ENCODE results near the gene EMC6.
"Not testable (repeated sequence)": the region's sequence is repeated elsewhere in the genome, so short reads cannot be mapped to it uniquely, and the experiment has no call there.

Gene EMC6

GRCh38 chr17:3695723-3696411 is 27.3 kb downstream of the EMC6 start, which contains the start of gene P2RX5:
Gene P2RX5 (minus strand): TSS chr17:3696155. CDS start chr17:3696005, 150 bp downstream.
- Mint-ChIP-seq H3K36me3 (peaks cover 8% of the 10 kb centered on the region), H3K4me1 (peaks cover 34% of the 10 kb centered on the region), H3K27ac (peak within 1 kb of the TSS; percentile 91), H3K27me3 (peaks cover 4% of the 10 kb centered on the region), H3K4me3 (peak within 1 kb of the TSS; percentile 88), H3K9me3 (no peaks in the 10 kb centered on the region)
- peak; percentile 62 for DNase-seq
- CTCF ChIA-PET: interaction anchor here (0.6 to 1.2 kb wide), 8 partner anchors 12 to 42 kb away, joined by 3 to 5 read pairs (median 3); partner anchors contain the start of gene HASPIN

- CTCF ChIA-PET: interaction anchor here (1.1 kb wide), 1 partner anchor 26 kb away, joined by 3 read pairs; no protein-coding TSS in a partner anchor
- Mint-ChIP-seq H3K36me3 (peaks cover 7% of the 10 kb centered on the region), H3K4me3 (no peak overlapping the region), H3K27me3 (peaks cover 4% of the 10 kb centered on the region), H3K9me3 (no peaks in the 10 kb centered on the region), H3K27ac (no peak overlapping the region), H3K4me1 (peaks cover 33% of the 10 kb centered on the region)
- DNase-seq: no peak
Measured at GRCh38 chr17:3697103-3697476, 28.5 kb downstream of the EMC6 start.

GRCh38 chr17:3698139-3698538 is 29.5 kb downstream of the EMC6 start:
- Mint-ChIP-seq H3K4me1 (peaks cover 31% of the 10 kb centered on the region), H3K27me3 (peaks cover 4% of the 10 kb centered on the region), H3K4me3 (no peak overlapping the region), H3K36me3 (peaks cover 12% of the 10 kb centered on the region), H3K9me3 (peaks cover 6% of the 10 kb centered on the region), H3K27ac (no peak overlapping the region)
- CTCF ChIA-PET: no interaction called here
- no peak for DNase-seq

GRCh38 chr17:3699951-3700350 is 31.3 kb downstream of the EMC6 start:
- Mint-ChIP-seq H3K36me3 (peaks cover 10% of the 10 kb centered on the region), H3K27ac (no peak overlapping the region), H3K4me1 (peaks cover 17% of the 10 kb centered on the region), H3K9me3 (peaks cover 6% of the 10 kb centered on the region), H3K4me3 (no peak overlapping the region), H3K27me3 (peaks cover 4% of the 10 kb centered on the region)
- no peak for DNase-seq
- CTCF ChIA-PET: no interaction called here

- not testable (repeated sequence) for H3K36me3 Mint-ChIP-seq, H3K27ac Mint-ChIP-seq, DNase-seq, H3K9me3 Mint-ChIP-seq, H3K27me3 Mint-ChIP-seq, H3K4me1 Mint-ChIP-seq, H3K4me3 Mint-ChIP-seq
- CTCF ChIA-PET: interaction anchor here (1.0 kb wide), 1 partner anchor 161 kb away, joined by 4 read pairs; no protein-coding TSS in a partner anchor
Measured at GRCh38 chr17:3702041-3702539, 33.5 kb downstream of the EMC6 start.

GRCh38 chr17:3704931-3705717 is 36.5 kb downstream of the EMC6 start:
- no peak for DNase-seq
- Mint-ChIP-seq H3K27me3 (no peaks in the 10 kb centered on the region), H3K36me3 (peaks cover 15% of the 10 kb centered on the region), H3K27ac (no peak overlapping the region), H3K4me3 (no peak overlapping the region), H3K9me3 (peaks cover 6% of the 10 kb centered on the region), H3K4me1 (peaks cover 22% of the 10 kb centered on the region)
- CTCF ChIA-PET: no interaction called here

GRCh38 chr17:3705718-3705984 is 37.0 kb downstream of the EMC6 start:
- H3K36me3 Mint-ChIP-seq: peaks cover 16% of the 10 kb centered on the region
- H3K4me1 Mint-ChIP-seq: peaks cover 25% of the 10 kb centered on the region
- CTCF ChIA-PET: interaction anchor here (1.0 kb wide), 1 partner anchor 31 kb away, joined by 3 read pairs; no protein-coding TSS in a partner anchor
- DNase-seq, H3K9me3 Mint-ChIP-seq, H3K27me3 Mint-ChIP-seq, H3K27ac Mint-ChIP-seq, H3K4me3 Mint-ChIP-seq: not testable (repeated sequence)

GRCh38 chr17:3708366-3708765 is 39.8 kb downstream of the EMC6 start:
- Mint-ChIP-seq H3K9me3 (no peaks in the 10 kb centered on the region), H3K4me1 (peaks cover 50% of the 10 kb centered on the region), H3K27me3 (no peaks in the 10 kb centered on the region), H3K4me3 (no peak overlapping the region), H3K36me3 (peaks cover 24% of the 10 kb centered on the region), H3K27ac (peak overlapping the region; percentile 42)
- no peak for DNase-seq
- CTCF ChIA-PET: interaction anchor here (1.0 to 1.4 kb wide), 2 partner anchors 12 to 26 kb away, joined by 3 read pairs; partner anchors contain the start of gene P2RX5

- H3K4me1 Mint-ChIP-seq: peaks cover 53% of the 10 kb centered on the region
- CTCF ChIA-PET: interaction anchor here (0.7 to 2.1 kb wide), 6 partner anchors 13 to 30 kb away, joined by 3 to 11 read pairs (median 4); partner anchors contain the start of gene HASPIN
- H3K27me3 Mint-ChIP-seq: no peaks in the 10 kb centered on the region
- no peaks in the 10 kb centered on the region for H3K9me3 Mint-ChIP-seq
- peak overlapping the region; percentile 93 for H3K27ac Mint-ChIP-seq
- peak overlapping the region; percentile 10 for H3K4me3 Mint-ChIP-seq
- peaks cover 36% of the 10 kb centered on the region for H3K36me3 Mint-ChIP-seq
- peak; percentile 84 for DNase-seq
Measured at GRCh38 chr17:3710951-3711383, 42.4 kb downstream of the EMC6 start.

GRCh38 chr17:3712811-3713463 is 44.3 kb downstream of the EMC6 start:
- Mint-ChIP-seq H3K36me3 (peaks cover 54% of the 10 kb centered on the region), H3K27ac (peak overlapping the region; percentile 93), H3K27me3 (no peaks in the 10 kb centered on the region), H3K9me3 (no peaks in the 10 kb centered on the region), H3K4me1 (peaks cover 53% of the 10 kb centered on the region), H3K4me3 (no peak overlapping the region)
- CTCF ChIA-PET: interaction anchor here (0.7 to 0.9 kb wide), 3 partner anchors 10 to 30 kb away, joined by 3 to 4 read pairs (median 3); no protein-coding TSS in a partner anchor
- no peak for DNase-seq

- Mint-ChIP-seq H3K4me3 (no peak overlapping the region), H3K9me3 (no peaks in the 10 kb centered on the region), H3K27me3 (no peaks in the 10 kb centered on the region), H3K27ac (no peak overlapping the region), H3K4me1 (peaks cover 47% of the 10 kb centered on the region), H3K36me3 (peaks cover 64% of the 10 kb centered on the region)
- DNase-seq: no peak
- CTCF ChIA-PET: no interaction called here
Measured at GRCh38 chr17:3715296-3715695, 46.7 kb downstream of the EMC6 start.

- Mint-ChIP-seq H3K9me3 (no peaks in the 10 kb centered on the region), H3K27ac (no peak overlapping the region), H3K4me1 (peaks cover 47% of the 10 kb centered on the region), H3K36me3 (peaks cover 64% of the 10 kb centered on the region), H3K4me3 (no peak overlapping the region), H3K27me3 (no peaks in the 10 kb centered on the region)
- CTCF ChIA-PET: no interaction called here
- DNase-seq: no peak
Measured at GRCh38 chr17:3718201-3718600, 49.6 kb downstream of the EMC6 start.

GRCh38 chr17:3719265-3719664 is 50.7 kb downstream of the EMC6 start:
- H3K4me1 Mint-ChIP-seq: peaks cover 45% of the 10 kb centered on the region
- DNase-seq: no peak
- no peak overlapping the region for H3K4me3 Mint-ChIP-seq
- H3K36me3 Mint-ChIP-seq: peaks cover 62% of the 10 kb centered on the region
- H3K27ac Mint-ChIP-seq: no peak overlapping the region
- no peaks in the 10 kb centered on the region for H3K9me3 Mint-ChIP-seq
- no peaks in the 10 kb centered on the region for H3K27me3 Mint-ChIP-seq
- CTCF ChIA-PET: interaction anchor here (0.7 to 1.8 kb wide), 2 partner anchors 18 to 36 kb away, joined by 4 to 6 read pairs; no protein-coding TSS in a partner anchor
